HG02571 (cell line): Measurements from ENCODE around the gene MIDN.

Source experiments
- ATAC-seq: cut with Tn5 transposase; IDR thresholded peaks from one replicate; pipeline ENCODE4 v1.9.1; 2021; ENCODE audit warnings: mild to moderate bottlenecking, moderate library complexity; ENCODE audit not compliant: unreplicated experiment

Gene MIDN

GRCh38 chr19:1269065-1269477, 20.7 kb downstream of the MIDN start, which contains the start of gene CIRBP:
TSS of gene CIRBP (plus strand) at chr19:1269332. CDS start at chr19:1270934, 1,602 bp downstream.
- peak; percentile 53 for ATAC-seq

GRCh38 chr19:1269478-1270212, 21.3 kb downstream of the MIDN start:
- peak; percentile 25 for ATAC-seq

- ATAC-seq: no peak
Measured at GRCh38 chr19:1270213-1270853, 21.9 kb downstream of the MIDN start.

- ATAC-seq: no peak
Measured at GRCh38 chr19:1270854-1271527, 22.6 kb downstream of the MIDN start.

- no peak for ATAC-seq
Measured at GRCh38 chr19:1271528-1272422, 23.4 kb downstream of the MIDN start.

- no peak for ATAC-seq
Measured at GRCh38 chr19:1272423-1273262, 24.3 kb downstream of the MIDN start.

- no peak for ATAC-seq
Measured at GRCh38 chr19:1273263-1274041, 25.1 kb downstream of the MIDN start.

- ATAC-seq: no peak
Measured at GRCh38 chr19:1274081-1274851, 25.9 kb downstream of the MIDN start.

GRCh38 chr19:1274852-1275259, 26.5 kb downstream of the MIDN start:
- ATAC-seq: peak; percentile 3

- ATAC-seq: peak; percentile 65
Measured at GRCh38 chr19:1275260-1275975, 27.0 kb downstream of the MIDN start, which contains the start of gene FAM174C. TSS of gene FAM174C (plus strand) at chr19:1275530. CDS start at chr19:1275550, 20 bp downstream.

GRCh38 chr19:1275976-1276627, 27.7 kb downstream of the MIDN start:
- no peak for ATAC-seq

- no peak for ATAC-seq
Measured at GRCh38 chr19:1276628-1277022, 28.2 kb downstream of the MIDN start.

GRCh38 chr19:1277061-1277460, 28.7 kb downstream of the MIDN start:
- no peak for ATAC-seq

GRCh38 chr19:1278074-1278473, 29.7 kb downstream of the MIDN start:
- no peak for ATAC-seq

- ATAC-seq: no peak
Measured at GRCh38 chr19:1278713-1279660, 30.6 kb downstream of the MIDN start.

- ATAC-seq: no peak
Measured at GRCh38 chr19:1279782-1280341, 31.5 kb downstream of the MIDN start.
